OCI-M2 (cell line): Measurements from ENCODE around the gene U2SURP.

Experiments used
- DNase-seq: peaks from one replicate; lab custom pipeline; 2025; ENCODE audit not compliant: unreplicated experiment; lab: John Stamatoyannopoulos, UW

U2SURP gene

DNA sequence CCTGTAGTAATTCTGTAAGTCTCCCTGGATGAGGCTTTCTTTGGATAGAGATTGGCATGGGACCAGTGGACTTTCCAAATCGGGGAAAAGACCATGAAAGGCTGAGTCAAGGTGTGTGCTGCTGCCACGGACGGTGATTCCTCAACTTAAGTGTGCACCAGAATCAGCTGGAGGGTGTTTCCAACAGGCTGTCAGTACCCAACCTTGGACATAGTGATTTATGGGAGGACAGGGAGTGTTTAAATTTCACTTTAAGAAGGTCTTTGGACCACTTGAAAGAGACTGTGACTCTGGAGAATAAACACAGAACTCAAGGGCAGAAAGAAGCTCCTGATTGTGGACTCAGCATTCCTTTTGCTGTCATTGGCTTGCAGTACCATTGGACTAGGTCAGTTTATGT lies 97.8 kb downstream of the U2SURP start:
- DNase-seq, result no peak

DNA sequence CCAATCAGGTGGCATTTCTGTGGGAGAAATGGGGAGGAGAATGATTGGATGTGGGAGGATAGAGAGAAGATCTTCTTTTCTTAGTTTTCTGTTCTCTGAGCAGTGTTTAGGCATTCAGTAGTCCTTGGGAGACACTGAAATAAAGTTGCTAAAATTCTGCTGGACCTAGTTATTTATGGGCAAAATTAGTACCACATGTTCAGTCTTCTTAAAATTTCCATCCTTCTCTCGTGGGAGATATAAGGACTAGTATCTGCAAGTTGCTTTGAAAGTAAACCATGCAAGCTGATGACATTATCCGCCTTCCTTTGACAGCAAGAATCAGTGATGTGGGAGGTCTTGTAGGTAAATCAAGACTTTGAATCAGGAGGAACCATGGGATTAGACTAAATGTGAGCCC lies 98.3 kb downstream of the U2SURP start:
- DNase-seq, result no peak

- DNase-seq, result no peak
Measured at GRCh38 chr3:143100451-143100850, 99.1 kb downstream of the U2SURP start.

DNA sequence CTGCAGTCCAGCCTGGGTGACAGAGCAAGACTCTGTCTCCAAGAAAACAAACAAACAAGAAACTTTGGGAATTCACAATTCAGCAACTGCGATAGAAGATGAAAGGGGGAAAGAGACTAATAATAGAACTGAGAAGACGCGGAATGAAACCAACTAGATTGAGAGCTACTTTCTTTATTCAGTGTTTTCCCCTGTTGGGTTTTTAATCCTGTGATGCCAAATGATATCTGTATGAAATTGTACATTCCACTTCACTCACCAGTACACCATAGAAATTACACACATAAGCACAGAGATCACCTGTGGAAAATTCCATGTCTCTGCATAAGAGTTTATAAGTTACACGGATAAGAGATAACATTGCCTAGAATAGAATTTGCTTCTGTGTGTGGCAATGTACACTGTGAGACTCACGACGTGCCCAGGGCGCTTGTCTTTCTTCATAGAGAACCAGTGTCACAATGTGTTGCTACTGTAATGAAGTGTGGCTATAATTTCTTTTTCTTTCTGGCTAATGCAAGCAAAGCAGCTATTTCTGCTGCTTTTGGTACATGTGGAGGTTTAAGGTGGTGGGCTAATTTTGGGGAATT lies 100.5 kb downstream of the U2SURP start:
- DNase-seq, result no peak

GRCh38 chr3:143103652-143104051 lies 102.3 kb downstream of the U2SURP start:
- DNase-seq, result no peak

DNA sequence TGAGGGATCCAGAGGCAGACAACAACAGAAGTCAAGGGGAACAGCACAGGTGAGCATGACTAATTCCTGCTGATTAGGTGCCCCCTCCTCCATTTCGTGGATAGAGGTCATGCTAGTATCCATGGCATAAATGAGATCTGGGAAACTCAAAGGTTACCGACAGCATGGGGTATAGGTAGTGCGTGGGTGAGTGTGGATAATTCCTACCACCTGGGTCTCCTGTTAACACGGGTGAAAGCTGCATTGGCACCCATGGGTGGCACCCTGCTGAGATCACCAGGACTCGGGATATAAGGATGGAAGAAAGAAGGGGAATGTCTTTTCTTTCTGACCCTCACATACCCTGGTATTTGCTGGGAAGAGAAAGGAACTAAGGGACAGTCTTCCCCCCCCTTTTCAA lies 103.8 kb downstream of the U2SURP start:
- DNase-seq, result no peak

DNA sequence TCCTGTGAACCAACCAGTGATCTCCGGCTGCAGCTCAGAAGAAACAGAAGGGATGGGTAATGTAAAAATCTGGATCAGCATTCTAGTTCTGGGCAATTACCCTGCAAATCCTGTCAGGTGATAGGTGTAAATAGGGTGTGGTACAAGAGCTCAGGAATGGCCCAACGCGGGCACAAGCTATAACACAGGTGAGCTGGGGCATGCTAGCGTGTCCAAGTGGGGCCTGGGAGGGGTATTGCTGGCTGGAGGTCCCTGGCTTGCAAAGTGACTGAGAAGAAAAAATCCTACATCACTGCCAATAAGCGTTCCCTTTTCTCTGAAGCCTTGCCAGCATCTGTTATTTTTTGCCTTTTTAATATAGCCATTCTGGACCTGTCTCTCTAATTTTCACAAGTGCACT lies 108.5 kb downstream of the U2SURP start:
- DNase-seq, result no peak
